ENCODE measurements around the gene PIAS4. TPM values are rescaled to one million over a fixed set of nuclear protein-coding genes. Genes with fewer than 3 reads are reported as not detected.

The PIAS4 gene
- total RNA-seq, 1 experiment from 2014 or later = 45.7 TPM

DNA sequence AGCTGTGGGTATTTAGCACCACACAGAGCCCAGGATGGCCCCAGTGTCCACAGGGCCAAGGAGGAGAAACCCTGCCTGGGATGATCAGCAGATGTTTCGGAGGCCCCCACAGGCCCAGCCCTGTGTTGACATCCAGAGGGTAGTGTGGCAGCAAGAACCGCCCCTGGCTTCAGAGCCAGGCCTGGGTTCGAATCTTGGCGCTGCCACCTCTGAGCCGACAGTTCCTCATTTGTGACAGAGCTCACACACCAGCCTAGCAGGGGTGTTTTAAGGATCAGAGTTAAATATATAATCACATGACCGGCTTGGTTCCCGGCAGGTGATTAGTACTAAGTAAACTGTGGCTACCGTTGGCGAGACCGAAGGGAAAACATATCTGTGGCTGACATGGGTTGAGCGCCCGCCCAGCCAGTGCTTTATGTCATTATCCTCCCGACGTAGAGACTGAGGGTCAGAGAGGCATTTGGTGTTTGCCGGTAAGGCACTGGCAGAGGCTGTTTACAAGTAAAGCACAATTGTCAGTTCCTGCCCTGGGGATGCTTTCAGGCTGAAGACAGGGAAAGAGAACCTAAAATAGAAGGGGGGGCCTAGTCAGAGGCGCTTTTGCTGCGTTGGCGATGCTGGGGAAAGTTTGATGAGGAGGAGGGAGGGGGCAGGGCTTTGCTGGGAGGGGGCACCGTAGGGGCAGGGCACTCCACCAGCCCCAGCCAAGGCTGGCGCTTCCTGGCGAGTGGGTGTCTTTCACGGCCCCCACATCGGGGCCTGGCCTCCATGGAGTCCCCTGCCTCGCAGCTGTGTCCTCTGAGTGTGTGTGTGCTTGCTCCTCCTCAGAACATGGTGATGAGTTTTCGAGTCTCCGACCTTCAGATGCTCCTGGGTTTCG is 4.8 kb downstream of the PIAS4 start:
- Mint-ChIP-seq H3K36me3 (ENCODE audit: insufficient read depth, unreplicated experiment) (peaks cover 26% of the 10 kb centered on the region), H3K27me3 (ENCODE audit: insufficient read depth, unreplicated experiment) (no peaks in the 10 kb centered on the region), H3K27ac (ENCODE audit: unreplicated experiment) (no peak overlapping the region), H3K4me1 (ENCODE audit: low read depth, unreplicated experiment) (peaks cover 5% of the 10 kb centered on the region), H3K9me3 (ENCODE audit: unreplicated experiment) (no peaks in the 10 kb centered on the region), H3K4me3 (ENCODE audit: unreplicated experiment) (no peak overlapping the region)
- no peaks in the 10 kb centered on the region for H3K27me3 ChIP-seq (replicated peaks; ENCODE audit: control insufficient read depth, insufficient read depth, low read length)
- intact Hi-C loops (cut with micrococcal nuclease; ENCODE audit: unreplicated experiment) = no loop called here
- DNase-seq = no peak
- no peaks in the 10 kb centered on the region for H3K9me3 ChIP-seq
- peaks cover 1% of the 10 kb centered on the region for H3K36me3 ChIP-seq (ENCODE audit: control insufficient read depth, insufficient read depth, low read length)
- no peaks in the 10 kb centered on the region for H3K4me1 ChIP-seq
- ChIA-PET POLR2A (no interaction called here), CTCF (interaction anchor here (0.5 kb wide), 1 partner anchor 1314 kb away, joined by 5 read pairs; no protein-coding TSS in a partner anchor)
- no TSS peak for BruUV-seq (replicated peaks)
- TF ChIP-seq CTCF (IDR thresholded peaks at IDR 0.05; ENCODE audit: insufficient read depth in 1 of 2, low read depth in 1 of 2, low read length in 1 of 2, severe bottlenecking in 1 of 2, unreplicated experiment in 1 of 2) = no peak
- no peak overlapping the region for H3K4me3 ChIP-seq (ENCODE audit: low read depth, low read length)

GRCh38 chr19:4012975-4013634 is 5.6 kb downstream of the PIAS4 start:
- Histone ChIP-seq H3K27me3 (replicated peaks; ENCODE audit: control insufficient read depth, insufficient read depth, low read length) (no peaks in the 10 kb centered on the region), H3K9me3 (no peaks in the 10 kb centered on the region), H3K4me1 (no peaks in the 10 kb centered on the region), H3K36me3 (ENCODE audit: control insufficient read depth, insufficient read depth, low read length) (peaks cover 1% of the 10 kb centered on the region), H3K4me3 (ENCODE audit: low read depth, low read length) (no peak overlapping the region)
- H3K9me3 Mint-ChIP-seq (ENCODE audit: unreplicated experiment) = no peaks in the 10 kb centered on the region
- peaks cover 26% of the 10 kb centered on the region for H3K36me3 Mint-ChIP-seq (ENCODE audit: insufficient read depth, unreplicated experiment)
- CTCF ChIA-PET = no interaction called here
- POLR2A ChIA-PET = no interaction called here
- H3K4me1 Mint-ChIP-seq (ENCODE audit: low read depth, unreplicated experiment) = peaks cover 5% of the 10 kb centered on the region
- TF ChIP-seq CTCF (IDR thresholded peaks at IDR 0.05; ENCODE audit: insufficient read depth in 1 of 2, low read depth in 1 of 2, low read length in 1 of 2, severe bottlenecking in 1 of 2, unreplicated experiment in 1 of 2) = no peak
- no peak overlapping the region for H3K4me3 Mint-ChIP-seq (ENCODE audit: unreplicated experiment)
- no peak for DNase-seq
- H3K27me3 Mint-ChIP-seq (ENCODE audit: insufficient read depth, unreplicated experiment) = no peaks in the 10 kb centered on the region
- intact Hi-C loops (cut with micrococcal nuclease; ENCODE audit: unreplicated experiment) = no loop called here
- no TSS peak for BruUV-seq (replicated peaks)
- no peak overlapping the region for H3K27ac Mint-ChIP-seq (ENCODE audit: unreplicated experiment)

DNA sequence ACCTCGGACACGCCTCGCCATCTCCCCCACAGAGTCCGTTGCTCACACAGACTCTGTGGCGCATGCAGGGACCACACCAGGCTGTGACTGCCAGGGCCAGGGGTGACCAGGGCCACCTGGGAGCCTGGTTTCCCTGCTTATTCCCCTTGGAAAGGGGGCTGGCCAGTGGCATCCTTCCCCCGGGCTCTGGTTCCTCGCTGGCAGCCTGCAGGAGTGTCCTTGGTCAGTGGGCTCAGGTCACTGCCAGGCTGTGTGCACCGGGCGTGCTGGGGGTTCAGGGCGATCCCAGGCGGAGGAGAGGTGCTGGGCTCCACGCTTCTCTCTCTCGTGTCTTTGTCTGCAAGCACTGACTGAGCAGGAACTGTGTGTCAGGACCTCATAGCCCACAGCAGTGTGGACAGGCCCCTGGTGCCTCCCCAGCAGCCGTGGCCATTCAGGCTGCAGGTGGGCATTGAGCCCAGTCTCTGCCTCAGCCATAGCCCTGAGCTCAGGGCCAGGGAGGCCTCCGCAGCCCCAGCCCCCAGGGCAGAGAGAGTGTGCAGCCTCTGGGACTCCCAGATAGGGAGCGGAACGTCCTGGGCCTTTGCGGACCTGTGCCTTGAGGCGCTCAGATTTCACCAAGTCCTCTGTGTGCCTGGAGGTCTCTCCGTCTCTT is 6.5 kb downstream of the PIAS4 start:
- no peak for DNase-seq
- Mint-ChIP-seq H3K9me3 (ENCODE audit: unreplicated experiment) (no peaks in the 10 kb centered on the region), H3K27ac (ENCODE audit: unreplicated experiment) (no peak overlapping the region), H3K4me3 (ENCODE audit: unreplicated experiment) (no peak overlapping the region), H3K27me3 (ENCODE audit: insufficient read depth, unreplicated experiment) (no peaks in the 10 kb centered on the region), H3K36me3 (ENCODE audit: insufficient read depth, unreplicated experiment) (peaks cover 32% of the 10 kb centered on the region), H3K4me1 (ENCODE audit: low read depth, unreplicated experiment) (peaks cover 2% of the 10 kb centered on the region)
- Histone ChIP-seq H3K27me3 (replicated peaks; ENCODE audit: control insufficient read depth, insufficient read depth, low read length) (no peaks in the 10 kb centered on the region), H3K9me3 (no peaks in the 10 kb centered on the region), H3K4me3 (ENCODE audit: low read depth, low read length) (no peak overlapping the region), H3K4me1 (no peaks in the 10 kb centered on the region), H3K36me3 (ENCODE audit: control insufficient read depth, insufficient read depth, low read length) (peaks cover 1% of the 10 kb centered on the region)
- CTCF ChIA-PET = no interaction called here
- BruUV-seq (replicated peaks) = no TSS peak
- POLR2A ChIA-PET = no interaction called here
- no peak for TF ChIP-seq CTCF (IDR thresholded peaks at IDR 0.05; ENCODE audit: insufficient read depth in 1 of 2, low read depth in 1 of 2, low read length in 1 of 2, severe bottlenecking in 1 of 2, unreplicated experiment in 1 of 2)
- intact Hi-C loops (cut with micrococcal nuclease; ENCODE audit: unreplicated experiment) = no loop called here

All from Caco-2 (cell line).